SJCRH30 (cell line): ENCODE measurements around the gene IL2RG. TPM values are rescaled to one million over a fixed set of nuclear protein-coding genes. Genes with fewer than 3 reads are reported as not detected.

ENCODE experiments used
- DNase-seq, 2 experiments: peaks; one replicate each; pipeline ENCODE4 v3.0.0-alpha.2; 2015 to 2020
- H3K27ac ChIP-seq: fragments of 250-450 bp; sonication (Bioruptor Pico); 2 replicates; pipeline ENCODE4 v1.5.1; 2020; ENCODE audit warnings: mild to moderate bottlenecking, moderate library complexity
- H3K27me3 ChIP-seq: fragments of 250-450 bp; sonication (Bioruptor Pico); 2 replicates; pipeline ENCODE4 v1.5.1; 2020; ENCODE audit warnings: mild to moderate bottlenecking, moderate library complexity
- H3K36me3 ChIP-seq: fragments of 250-450 bp; sonication (Bioruptor Pico); 2 replicates; pipeline ENCODE4 v1.5.1; 2020; ENCODE audit warnings: mild to moderate bottlenecking, moderate library complexity
- H3K4me1 ChIP-seq: fragments of 250-450 bp; sonication (Bioruptor Pico); 2 replicates; pipeline ENCODE4 v1.5.1; 2020; ENCODE audit warnings: mild to moderate bottlenecking, moderate library complexity
- H3K4me3 ChIP-seq: fragments of 250-450 bp; sonication (Bioruptor Pico); 2 replicates; pipeline ENCODE4 v1.5.1; 2020; ENCODE audit warnings: mild to moderate bottlenecking, moderate library complexity
- H3K9me3 ChIP-seq: fragments of 250-450 bp; sonication (Bioruptor Pico); replicated peaks from 2 replicates; pipeline ENCODE4 v1.5.1; 2020; ENCODE audit warnings: mild to moderate bottlenecking, moderate library complexity
- total RNA-seq: library from RNA; depleted of rRNA; stranded (reverse); fragments of >200 nt; shearing (Covaris generic); gene quantifications from 2 replicates; pipeline ENCODE4 v1.2.3, GENCODE V29; 2014; rRNA removed

Gene IL2RG
- 0.10 TPM in 1 of 2 replicates, not detected in the other for total RNA-seq

- no peaks in the 10 kb centered on the region for H3K9me3 ChIP-seq
- H3K27ac ChIP-seq: no peak within 1 kb of the TSS
- no peaks in the 10 kb centered on the region for H3K27me3 ChIP-seq
These were observed at the start of gene IL2RG for GRCh38 chrX:71111141-71111843. Gene IL2RG, minus strand, starts transcription at chrX:71111577. Its CDS starts 38 bp downstream, at chrX:71111539.

GRCh38 chrX:71160475-71160874 lies 49.1 kb upstream of the IL2RG start:
- peak in 1 of 2 experiments; percentile 52 for DNase-seq
- H3K36me3 ChIP-seq: no peaks in the 10 kb centered on the region
- H3K4me1 ChIP-seq: no peaks in the 10 kb centered on the region
- H3K9me3 ChIP-seq: no peaks in the 10 kb centered on the region
- H3K4me3 ChIP-seq: no peak overlapping the region
- no peaks in the 10 kb centered on the region for H3K27me3 ChIP-seq
- H3K27ac ChIP-seq: no peak overlapping the region

More at GRCh38 chrX:71111141-71111843, at the start of gene IL2RG:
- Histone ChIP-seq H3K4me1 (peaks cover 20% of the 10 kb centered on the region), H3K36me3 (no peaks in the 10 kb centered on the region), H3K4me3 (no peak within 1 kb of the TSS)
- no peak for DNase-seq

- no peaks in the 10 kb centered on the region for H3K27me3 ChIP-seq
- no peaks in the 10 kb centered on the region for H3K9me3 ChIP-seq
- no peak overlapping the region for H3K4me3 ChIP-seq
- no peaks in the 10 kb centered on the region for H3K4me1 ChIP-seq
- no peak overlapping the region for H3K27ac ChIP-seq
- DNase-seq: no peak
- H3K36me3 ChIP-seq: no peaks in the 10 kb centered on the region
These were observed 48.0 kb upstream of the IL2RG start for GRCh38 chrX:71159335-71159734.

- H3K27ac ChIP-seq: no peak overlapping the region
- H3K4me1 ChIP-seq: no peaks in the 10 kb centered on the region
- H3K9me3 ChIP-seq: no peaks in the 10 kb centered on the region
- H3K36me3 ChIP-seq: no peaks in the 10 kb centered on the region
- no peak overlapping the region for H3K4me3 ChIP-seq
- H3K27me3 ChIP-seq: no peaks in the 10 kb centered on the region
- no peak for DNase-seq
These were observed 47.2 kb upstream of the IL2RG start for GRCh38 chrX:71158603-71159002.

- DNase-seq: no peak
- H3K4me1 ChIP-seq: no peaks in the 10 kb centered on the region
- no peaks in the 10 kb centered on the region for H3K36me3 ChIP-seq
- H3K27me3 ChIP-seq: no peaks in the 10 kb centered on the region
- no peaks in the 10 kb centered on the region for H3K9me3 ChIP-seq
- H3K4me3 ChIP-seq: no peak overlapping the region
- no peak overlapping the region for H3K27ac ChIP-seq
These were observed 43.3 kb upstream of the IL2RG start for GRCh38 chrX:71154641-71155040.

- Histone ChIP-seq H3K27me3 (no peaks in the 10 kb centered on the region), H3K9me3 (no peaks in the 10 kb centered on the region), H3K27ac (no peak overlapping the region), H3K4me1 (peaks cover 4% of the 10 kb centered on the region; the same call in 1 of the 2 replicates), H3K36me3 (no peaks in the 10 kb centered on the region), H3K4me3 (no peak overlapping the region)
- no peak for DNase-seq
These were observed 42.8 kb upstream of the IL2RG start for GRCh38 chrX:71154196-71154595.

GRCh38 chrX:71151366-71151765 lies 40.0 kb upstream of the IL2RG start:
- no peaks in the 10 kb centered on the region for H3K27me3 ChIP-seq
- H3K4me3 ChIP-seq: no peak overlapping the region
- H3K4me1 ChIP-seq: peaks cover 4% of the 10 kb centered on the region; the same call in 1 of the 2 replicates
- no peaks in the 10 kb centered on the region for H3K9me3 ChIP-seq
- H3K36me3 ChIP-seq: no peaks in the 10 kb centered on the region
- H3K27ac ChIP-seq: no peak overlapping the region
- DNase-seq: no peak

GRCh38 chrX:71148278-71148663 lies 36.9 kb upstream of the IL2RG start:
- H3K36me3 ChIP-seq: no peaks in the 10 kb centered on the region
- H3K4me1 ChIP-seq: peaks cover 10% of the 10 kb centered on the region
- no peak overlapping the region for H3K4me3 ChIP-seq
- H3K9me3 ChIP-seq: no peaks in the 10 kb centered on the region
- H3K27me3 ChIP-seq: no peaks in the 10 kb centered on the region
- no peak for DNase-seq
- no peak overlapping the region for H3K27ac ChIP-seq

- no peaks in the 10 kb centered on the region for H3K27me3 ChIP-seq
- H3K4me3 ChIP-seq: no peak overlapping the region
- no peaks in the 10 kb centered on the region for H3K9me3 ChIP-seq
- peaks cover 10% of the 10 kb centered on the region for H3K4me1 ChIP-seq
- no peak overlapping the region for H3K27ac ChIP-seq
- DNase-seq: no peak
- no peaks in the 10 kb centered on the region for H3K36me3 ChIP-seq
These were observed 36.3 kb upstream of the IL2RG start for GRCh38 chrX:71147496-71148277.

GRCh38 chrX:71144651-71145050 lies 33.3 kb upstream of the IL2RG start, which contains the start of gene NLGN3:
Gene NLGN3, plus strand, starts transcription at chrX:71144841. Its CDS starts 2,909 bp downstream, at chrX:71147750.
- DNase-seq: peak; percentile 54 to 55
- no peaks in the 10 kb centered on the region for H3K9me3 ChIP-seq
- no peaks in the 10 kb centered on the region for H3K27me3 ChIP-seq
- H3K27ac ChIP-seq: no peak within 1 kb of the TSS
- H3K4me1 ChIP-seq: peaks cover 10% of the 10 kb centered on the region
- peak within 1 kb of the TSS; percentile 48 for H3K4me3 ChIP-seq
- H3K36me3 ChIP-seq: peaks cover 2% of the 10 kb centered on the region

GRCh38 chrX:71143508-71143907 lies 32.1 kb upstream of the IL2RG start:
- H3K36me3 ChIP-seq: peaks cover 2% of the 10 kb centered on the region
- H3K27me3 ChIP-seq: no peaks in the 10 kb centered on the region
- H3K4me3 ChIP-seq: no peak overlapping the region
- H3K9me3 ChIP-seq: no peaks in the 10 kb centered on the region
- peaks cover 6% of the 10 kb centered on the region; the same call in 1 of the 2 replicates for H3K4me1 ChIP-seq
- no peak for DNase-seq
- H3K27ac ChIP-seq: no peak overlapping the region

- Histone ChIP-seq H3K4me1 (peaks cover 6% of the 10 kb centered on the region; the same call in 1 of the 2 replicates), H3K4me3 (no peak overlapping the region), H3K27ac (no peak overlapping the region), H3K36me3 (peaks cover 25% of the 10 kb centered on the region), H3K9me3 (no peaks in the 10 kb centered on the region), H3K27me3 (no peaks in the 10 kb centered on the region)
- DNase-seq: no peak
These were observed 29.1 kb upstream of the IL2RG start for GRCh38 chrX:71140440-71140839.

- Histone ChIP-seq H3K27me3 (no peaks in the 10 kb centered on the region), H3K36me3 (peaks cover 52% of the 10 kb centered on the region)
These were observed 20.1 kb upstream of the IL2RG start for GRCh38 chrX:71131510-71131909.

GRCh38 chrX:71128915-71129765 lies 17.8 kb upstream of the IL2RG start:
- Histone ChIP-seq H3K4me1 (no peaks in the 10 kb centered on the region), H3K36me3 (peaks cover 50% of the 10 kb centered on the region), H3K9me3 (no peaks in the 10 kb centered on the region), H3K27ac (no peak overlapping the region), H3K4me3 (no peak overlapping the region), H3K27me3 (no peaks in the 10 kb centered on the region)
- DNase-seq: peak; percentile 54 to 77

More at GRCh38 chrX:71131510-71131909, 20.1 kb upstream of the IL2RG start:
- Histone ChIP-seq H3K9me3 (no peaks in the 10 kb centered on the region), H3K4me1 (no peaks in the 10 kb centered on the region), H3K27ac (no peak overlapping the region), H3K4me3 (no peak overlapping the region)
- no peak for DNase-seq
